ENCODE measurements around the gene VILL.

GRCh38 chr3:38051131-38051530 lies 60.5 kb downstream of the VILL start:
- TF ChIP-seq REST (IDR thresholded peaks at IDR 0.05; ENCODE audit: low read depth, low read length) (no peak), RXRA (IDR thresholded peaks at IDR 0.05; ENCODE audit: borderline replicate concordance, low read depth) (no peak), FOSL2 (IDR thresholded peaks at IDR 0.05; ENCODE audit: borderline replicate concordance, low read depth) (no peak), CTCF (IDR thresholded peaks at IDR 0.05) (no peak), RAD21 (IDR thresholded peaks at IDR 0.05; ENCODE audit: low read length) (no peak), USF2 (IDR thresholded peaks at IDR 0.05; ENCODE audit: borderline replicate concordance, low read depth, low read length) (no peak), USF1 (IDR thresholded peaks at IDR 0.05; ENCODE audit: borderline replicate concordance, low read depth) (no peak), ZBTB33 (IDR thresholded peaks at IDR 0.05; ENCODE audit: borderline replicate concordance, low read depth) (no peak), YY1 (IDR thresholded peaks at IDR 0.05; ENCODE audit: low read depth) (no peak), EZH2phosphoT487 (IDR thresholded peaks at IDR 0.05; ENCODE audit: borderline replicate concordance, low read depth) (no peak), MEF2A (IDR thresholded peaks at IDR 0.05; ENCODE audit: borderline replicate concordance, low read depth) (no peak)

All from SK-N-SH (cell line).